HG03571 (cell line): ENCODE data around the gene WFS1.

Source experiments
- ATAC-seq: cut with Tn5 transposase; IDR thresholded peaks from one replicate; pipeline ENCODE4 v1.9.1; 2021; ENCODE audit not compliant: unreplicated experiment

Gene WFS1

DNA sequence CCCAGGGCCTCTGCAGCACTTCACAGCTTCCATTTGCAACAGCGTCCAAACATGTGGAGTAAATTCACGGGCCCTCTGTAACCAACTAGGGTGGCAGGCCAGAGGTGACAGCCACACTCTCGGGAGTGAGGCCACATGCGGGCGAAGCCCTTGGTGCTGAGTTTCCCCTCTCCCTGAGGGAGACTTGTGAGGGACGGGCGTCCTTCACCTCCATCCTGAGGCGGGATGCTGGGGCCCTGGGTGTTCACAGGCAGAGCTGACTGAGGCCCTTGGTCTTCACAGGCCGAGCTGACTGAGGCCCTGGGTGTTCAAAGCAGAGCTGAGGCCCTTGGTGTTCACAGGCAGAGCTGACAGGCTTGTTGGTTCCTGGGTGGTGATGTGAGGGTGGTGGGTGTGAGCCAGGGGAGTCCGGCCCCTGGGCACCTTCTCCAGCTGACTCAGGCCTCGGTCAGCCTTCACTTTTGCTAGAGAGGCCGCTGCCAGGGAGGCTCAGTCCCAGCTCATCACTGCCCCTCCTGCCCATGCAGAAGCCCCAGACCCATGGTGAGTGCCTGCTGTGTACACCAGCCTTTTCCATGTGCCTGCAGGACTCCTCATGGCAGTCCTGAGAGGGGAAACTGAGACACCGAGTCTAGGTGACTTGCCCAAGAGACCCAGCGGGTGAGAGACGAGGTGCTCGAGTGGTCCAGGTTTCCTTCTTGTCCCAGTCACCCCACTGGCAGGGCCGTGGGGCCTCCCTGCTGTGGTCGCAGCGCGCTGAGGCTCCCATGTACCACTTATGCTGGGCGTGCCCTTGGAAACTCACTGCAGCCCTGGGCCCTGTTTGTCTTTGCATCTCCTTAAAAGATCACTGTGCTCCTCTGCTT is 8.5 kb downstream of the WFS1 start:
- no peak for ATAC-seq

DNA sequence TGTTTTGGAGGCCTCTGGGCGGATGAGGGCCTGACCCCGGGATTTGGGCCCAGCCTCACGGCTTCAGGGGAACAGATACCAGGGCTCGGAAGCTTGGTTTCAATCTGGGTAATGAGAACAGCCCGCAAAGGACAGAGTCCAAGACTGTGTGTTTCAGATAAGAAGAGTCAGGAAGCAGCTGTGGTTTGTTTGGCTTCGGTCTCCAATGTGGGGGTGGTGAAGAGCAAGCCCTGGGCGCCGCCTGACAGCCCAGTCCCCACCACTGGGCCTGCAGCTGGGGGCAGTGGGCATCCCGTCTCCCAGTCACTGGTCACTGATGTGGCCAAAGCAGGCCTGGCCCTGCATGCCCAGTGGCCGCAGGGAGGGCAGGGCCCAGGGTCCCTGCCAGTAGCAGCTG is 9.1 kb downstream of the WFS1 start:
- ATAC-seq: peak; percentile 89

DNA sequence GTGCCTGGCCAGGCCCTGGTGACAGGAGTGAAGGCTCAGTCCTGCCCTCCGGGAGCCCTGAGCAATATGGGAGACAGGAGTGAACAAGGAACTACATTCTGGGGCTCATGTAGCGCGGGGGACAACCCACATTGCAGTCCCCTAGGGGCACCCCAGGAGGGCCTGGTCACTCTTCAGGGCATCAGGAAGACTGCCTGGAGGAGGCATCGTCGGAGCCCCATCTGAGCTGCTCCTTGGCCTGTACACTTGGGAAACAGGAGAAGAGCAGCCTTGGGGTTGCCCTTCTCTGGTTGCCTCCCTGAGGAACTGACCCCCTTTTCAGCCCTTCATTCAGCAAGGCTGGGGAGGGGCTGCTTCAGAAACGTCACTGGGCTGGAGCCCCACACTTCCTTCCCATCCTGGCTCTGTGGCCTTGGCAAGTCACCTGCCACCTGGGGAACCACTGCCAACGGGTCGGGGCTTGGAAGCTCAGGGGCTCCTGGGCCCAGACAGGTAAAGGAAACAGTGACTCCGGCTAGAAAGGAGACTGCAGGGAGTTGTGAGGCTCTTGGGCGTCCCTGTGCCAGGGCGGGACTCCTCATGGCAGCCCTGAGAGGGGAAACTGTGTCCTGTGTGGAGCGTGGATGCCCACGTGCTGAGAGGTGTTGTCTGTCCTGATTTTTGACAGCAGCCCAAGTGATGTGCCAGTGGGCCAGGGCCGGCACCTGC is 10.1 kb downstream of the WFS1 start:
- no peak for ATAC-seq

DNA sequence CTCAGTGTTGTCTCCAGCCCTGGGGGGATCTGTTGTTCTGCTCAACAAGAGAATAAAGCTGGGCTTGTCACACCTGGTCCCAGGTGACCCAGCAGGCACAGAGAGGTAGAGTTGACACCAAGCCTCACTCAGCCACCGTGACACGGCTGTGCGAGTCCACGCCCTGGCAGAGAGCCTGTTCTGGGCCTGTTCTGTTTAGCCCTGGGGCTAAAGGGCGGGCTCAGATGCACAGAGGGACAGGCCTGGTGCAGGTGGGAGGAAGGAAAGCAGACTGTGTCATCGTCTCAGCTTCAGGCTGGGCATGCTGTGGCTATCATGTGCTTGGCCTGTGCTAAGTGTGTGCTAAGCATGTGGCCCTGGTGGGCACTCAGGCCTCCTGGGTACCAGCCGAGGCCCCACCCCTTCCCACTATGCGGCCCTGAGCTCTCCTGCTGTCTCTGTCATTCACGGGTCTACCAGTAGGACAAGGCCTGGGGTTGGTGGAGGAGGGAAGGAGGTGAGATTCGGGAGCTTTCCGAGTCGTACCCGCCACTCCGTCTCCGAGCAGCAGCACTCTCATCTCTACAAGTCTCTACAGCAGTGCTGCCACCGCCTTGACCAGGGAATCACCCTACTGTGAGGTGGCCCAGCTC is 10.8 kb downstream of the WFS1 start:
- ATAC-seq: no peak

DNA sequence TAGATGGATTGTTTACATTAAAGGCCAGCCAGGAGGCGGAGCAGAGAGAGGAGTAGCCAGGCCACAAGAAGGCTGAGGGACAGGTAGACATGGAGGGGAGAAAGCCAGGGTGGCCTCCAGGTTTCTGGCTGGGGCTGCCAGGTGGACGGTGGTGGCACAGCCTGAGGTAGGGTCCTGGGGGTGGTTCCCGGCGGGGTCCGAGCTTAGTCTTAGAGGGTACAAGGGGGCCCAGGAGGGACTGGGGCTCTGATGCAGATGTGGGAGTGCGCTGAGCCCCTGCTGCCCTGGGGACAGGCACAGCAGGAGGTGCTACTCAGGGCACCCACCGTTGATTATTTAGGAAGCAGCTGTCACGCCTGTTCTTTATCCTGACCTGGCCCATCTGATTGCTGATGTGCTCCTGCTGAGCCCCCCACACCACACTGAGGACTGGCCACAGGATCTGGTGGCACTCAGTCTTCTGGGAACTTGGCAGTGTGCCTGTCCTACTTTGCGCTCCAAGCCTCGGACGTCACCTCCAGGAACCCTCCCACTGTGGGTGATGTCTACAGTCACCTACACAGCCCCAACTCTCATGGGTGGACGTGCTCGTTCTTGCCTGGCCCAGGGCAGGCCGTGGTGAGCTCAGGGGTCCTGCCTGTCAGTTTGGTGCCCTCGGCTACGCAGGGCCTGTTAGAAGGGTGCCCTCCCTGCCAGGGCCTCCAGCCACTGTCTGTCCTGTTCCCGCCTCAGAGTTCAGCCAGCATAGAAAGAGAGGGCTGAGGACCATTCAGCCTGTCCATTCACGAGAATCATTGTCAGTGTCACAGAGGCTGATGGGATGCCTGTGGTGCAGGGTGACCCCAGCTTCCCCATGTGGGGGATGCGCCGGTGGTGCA is 12.0 kb downstream of the WFS1 start:
- no peak for ATAC-seq

DNA sequence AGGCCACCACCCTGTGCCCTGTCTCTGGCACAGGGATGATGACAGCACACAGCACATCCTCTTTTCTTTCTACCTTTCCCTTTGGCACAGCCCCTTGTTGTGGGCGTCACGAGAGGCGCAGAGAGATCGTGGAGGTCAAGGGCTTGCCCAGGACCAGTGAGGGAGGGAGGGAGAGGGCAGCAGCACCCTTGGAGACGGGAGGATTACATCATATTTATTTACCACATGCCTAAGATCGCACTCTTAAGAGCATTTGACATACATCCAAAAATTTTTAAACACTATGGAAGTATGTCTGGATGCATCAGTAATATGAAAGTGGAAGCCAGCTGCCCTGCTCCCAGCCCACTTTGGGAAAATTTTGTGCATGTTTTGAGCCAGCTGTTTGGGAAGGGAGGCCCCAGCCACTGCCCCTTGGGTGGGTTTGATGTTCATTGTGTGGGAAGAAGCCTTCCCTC is 12.7 kb downstream of the WFS1 start:
- no peak for ATAC-seq

DNA sequence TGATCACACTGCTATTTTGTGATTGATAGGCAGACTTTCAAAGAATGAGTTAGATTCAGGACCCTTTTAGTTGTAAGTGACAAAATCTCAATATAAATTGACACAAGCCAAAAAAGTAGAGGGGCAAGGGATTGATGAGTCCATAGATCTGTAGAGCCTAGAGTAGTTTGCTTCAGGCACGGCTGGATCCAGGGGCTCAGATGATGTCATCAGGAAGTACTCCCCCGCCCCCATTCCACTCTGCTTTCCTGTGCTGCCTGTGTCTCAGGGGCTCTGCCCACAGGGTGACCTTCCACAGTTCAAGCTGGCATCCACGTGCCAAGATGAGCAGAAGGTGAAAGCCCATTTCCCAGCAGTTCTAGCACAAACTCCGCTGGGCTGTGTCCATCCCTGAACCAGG is 13.6 kb downstream of the WFS1 start:
- ATAC-seq: no peak

DNA sequence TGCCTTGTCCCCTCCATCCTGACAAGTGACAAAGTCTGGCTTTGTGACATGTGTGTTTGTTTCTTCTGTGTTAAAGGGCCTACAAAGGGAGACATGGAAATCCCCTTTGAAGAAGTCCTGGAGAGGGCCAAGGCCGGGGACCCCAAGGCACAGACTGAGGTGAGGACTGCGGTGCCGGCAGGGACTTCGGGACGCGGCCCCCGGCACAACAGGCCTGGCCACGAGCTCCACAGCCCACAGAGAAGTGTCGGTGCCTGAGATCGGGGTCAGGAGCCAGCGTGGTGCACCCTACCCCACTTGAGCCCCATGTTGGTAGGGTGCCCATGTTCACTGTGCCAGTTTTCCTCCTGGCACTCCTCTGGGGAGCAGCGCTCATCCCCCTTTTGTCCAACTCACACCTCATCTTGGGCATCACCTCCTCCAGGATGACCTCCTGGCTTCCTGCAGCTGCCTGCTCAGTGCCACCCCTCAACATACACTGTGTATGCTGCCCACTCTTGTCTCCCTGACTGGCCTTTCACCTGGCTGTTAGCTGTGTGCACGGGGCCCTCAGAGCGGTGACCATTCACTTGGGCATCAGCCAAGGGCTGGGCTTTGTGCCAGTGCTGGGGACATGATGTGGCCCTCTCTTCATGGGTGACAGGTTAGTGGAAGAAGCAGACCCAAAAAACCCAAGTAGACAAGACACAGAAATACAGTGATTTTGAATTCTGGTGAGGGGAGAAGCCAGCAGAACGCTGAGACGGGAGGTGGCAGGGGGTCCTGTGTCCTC is 17.6 kb downstream of the WFS1 start:
- ATAC-seq: no peak

DNA sequence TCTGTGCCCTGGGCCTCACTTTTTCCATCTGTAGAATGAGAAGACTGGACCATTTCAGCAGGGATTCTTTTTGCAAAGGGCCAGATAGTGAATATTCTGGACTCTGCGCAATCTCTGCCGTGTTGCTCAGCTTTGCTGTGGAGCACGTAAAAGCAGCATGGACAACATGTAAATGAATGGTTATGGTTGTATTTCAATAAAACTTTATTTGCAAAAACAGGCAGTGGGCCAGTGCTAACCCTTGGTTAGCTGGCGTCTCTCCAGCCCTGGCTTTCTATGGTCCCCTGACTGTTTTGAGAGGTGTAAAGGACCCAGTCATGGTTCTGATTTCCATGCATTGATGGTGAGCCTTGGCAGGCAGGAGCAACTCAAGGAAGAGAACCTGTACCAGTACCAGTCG is 18.7 kb downstream of the WFS1 start:
- ATAC-seq: no peak

DNA sequence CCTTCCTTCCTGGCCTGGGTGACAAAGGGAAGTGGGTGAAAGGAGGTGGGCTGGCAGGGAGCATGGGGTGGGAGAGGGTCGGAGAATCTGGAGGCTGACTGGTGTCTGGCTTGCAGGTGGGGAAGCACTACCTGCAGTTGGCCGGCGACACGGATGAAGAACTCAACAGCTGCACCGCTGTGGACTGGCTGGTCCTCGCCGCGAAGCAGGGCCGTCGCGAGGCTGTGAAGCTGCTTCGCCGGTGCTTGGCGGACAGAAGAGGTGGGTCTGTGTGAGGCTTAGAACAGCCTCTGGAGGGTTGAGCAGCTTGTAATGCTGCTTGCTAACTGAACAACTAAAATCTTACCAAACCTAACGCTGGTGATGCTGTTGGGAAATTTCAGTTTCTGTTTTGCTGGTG is 19.2 kb downstream of the WFS1 start:
- ATAC-seq: no peak

DNA sequence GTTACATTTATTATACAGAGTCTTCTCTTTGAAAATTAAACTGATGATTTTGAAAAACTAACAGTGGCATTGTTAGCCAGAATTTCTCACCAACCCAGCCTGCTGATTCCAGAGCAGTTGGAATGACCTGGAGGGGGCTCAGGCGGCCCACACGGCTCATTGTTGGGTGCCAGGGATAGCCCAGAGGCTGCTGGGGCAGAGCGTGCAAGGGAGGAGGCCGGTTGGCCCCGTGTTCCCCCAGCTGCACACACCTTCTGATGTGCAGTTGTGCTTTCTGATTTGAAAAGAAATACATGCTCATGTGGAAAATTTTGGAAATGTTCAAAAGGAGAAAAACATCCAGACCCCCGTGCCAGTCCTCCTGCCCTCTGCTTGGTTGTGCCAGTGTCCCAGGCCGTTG is 20.6 kb downstream of the WFS1 start:
- no peak for ATAC-seq

DNA sequence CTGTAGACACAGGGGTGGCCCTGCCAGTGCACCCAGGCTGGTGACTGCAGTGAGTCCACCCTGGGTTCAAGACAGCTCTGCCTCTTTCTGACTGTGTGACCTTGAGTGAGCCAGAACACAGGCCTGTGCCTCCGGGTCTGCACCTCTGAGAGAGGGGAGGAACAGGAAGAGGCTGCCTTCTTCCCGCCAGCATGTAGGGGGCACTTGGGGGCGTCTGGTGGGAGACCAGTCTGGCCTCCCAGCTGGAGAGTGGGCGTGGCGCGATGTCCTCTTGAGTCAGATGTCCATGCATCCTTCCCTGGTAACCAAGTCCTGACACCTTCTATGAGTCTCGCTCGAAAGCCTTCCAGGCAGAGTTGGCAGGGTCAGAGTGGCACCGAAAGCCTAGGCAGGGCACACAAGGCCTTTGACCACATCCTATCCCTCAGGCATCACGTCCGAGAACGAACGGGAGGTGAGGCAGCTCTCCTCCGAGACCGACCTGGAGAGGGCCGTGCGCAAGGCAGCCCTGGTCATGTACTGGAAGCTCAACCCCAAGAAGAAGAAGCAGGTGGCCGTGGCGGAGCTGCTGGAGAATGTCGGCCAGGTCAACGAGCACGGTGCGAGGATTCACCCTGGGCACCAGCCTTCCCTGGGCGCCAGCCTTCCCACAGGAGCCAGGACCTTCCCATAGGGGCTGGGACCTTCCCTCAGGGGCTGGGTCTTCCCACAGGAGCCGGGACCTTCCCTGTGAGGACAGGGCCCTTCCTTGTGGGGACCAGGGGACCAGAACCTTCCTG is 21.3 kb downstream of the WFS1 start:
- ATAC-seq: no peak

DNA sequence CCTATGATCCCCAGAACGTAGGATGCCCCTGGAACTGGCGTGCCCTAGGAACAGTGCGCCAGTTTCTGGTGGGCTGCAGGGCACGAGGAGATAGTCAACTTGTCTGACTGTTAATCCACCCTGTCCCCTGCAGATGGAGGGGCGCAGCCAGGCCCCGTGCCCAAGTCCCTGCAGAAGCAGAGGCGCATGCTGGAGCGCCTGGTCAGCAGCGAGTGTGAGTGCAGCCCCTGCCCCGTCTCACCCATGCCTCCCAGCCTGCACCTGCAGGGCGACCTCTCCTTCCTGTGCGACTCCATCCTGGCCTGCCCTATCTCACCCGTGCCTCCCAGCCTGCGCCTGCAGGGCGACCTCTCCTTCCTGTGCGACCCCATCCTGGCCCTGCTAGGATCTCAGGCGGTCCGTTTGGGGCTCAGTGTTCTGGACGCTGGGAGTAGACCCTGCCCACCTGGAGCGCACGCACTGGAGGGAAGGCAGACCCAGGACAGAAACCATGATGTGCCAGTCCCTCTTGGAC is 22.2 kb downstream of the WFS1 start:
- no peak for ATAC-seq

DNA sequence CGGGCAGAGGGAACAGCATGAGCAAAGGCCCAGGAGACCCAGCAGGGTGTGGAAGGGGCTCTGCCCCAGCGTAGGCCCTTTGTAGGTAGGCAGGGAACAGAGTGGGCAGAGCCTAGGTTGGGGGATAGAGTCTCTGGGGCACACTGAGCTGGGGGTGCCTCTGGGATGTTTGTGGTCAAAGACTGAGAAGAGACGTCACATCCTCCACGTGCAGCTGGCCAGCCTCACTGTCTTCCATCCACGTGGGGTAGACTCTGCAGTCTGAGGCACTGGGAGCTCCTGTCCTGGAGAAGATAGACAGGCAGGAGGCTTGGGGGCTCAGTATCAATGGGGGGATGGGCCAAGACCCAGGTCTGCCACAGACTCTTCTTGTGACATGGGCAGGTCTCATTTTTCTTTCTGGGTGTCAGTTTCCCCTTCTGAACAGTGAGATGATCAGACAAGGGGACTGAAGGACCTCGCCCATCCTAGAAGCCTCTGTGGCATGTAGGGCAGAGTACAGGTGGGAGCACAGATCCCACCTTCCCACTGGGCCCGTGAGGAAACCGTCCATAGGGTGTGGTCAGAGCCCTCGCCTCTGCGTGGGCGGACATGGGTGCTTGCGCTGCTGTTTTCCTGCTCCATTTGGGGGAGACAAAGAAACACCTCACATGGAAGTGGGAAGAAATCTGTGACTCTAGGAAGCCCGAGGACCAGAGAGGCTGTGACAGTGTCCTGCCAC is 22.9 kb downstream of the WFS1 start:
- ATAC-seq: no peak

DNA sequence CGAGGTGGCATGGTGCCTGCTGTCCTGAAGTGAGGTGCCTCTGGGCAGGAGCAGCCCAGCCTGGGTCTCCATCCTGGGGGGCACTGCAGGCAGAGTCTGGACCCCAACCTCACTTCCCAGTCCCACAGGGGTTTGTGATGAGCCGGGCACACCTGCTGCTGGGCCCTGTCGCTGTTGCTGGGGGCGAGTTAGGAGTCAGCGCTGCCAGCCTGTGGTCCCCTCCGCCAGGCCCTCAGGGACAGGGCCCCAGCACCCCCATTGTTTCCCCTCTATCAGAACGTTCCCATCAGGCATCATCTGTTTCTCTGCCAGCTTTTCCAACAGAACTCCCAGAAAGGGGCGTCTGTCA is 23.4 kb downstream of the WFS1 start:
- ATAC-seq: no peak

DNA sequence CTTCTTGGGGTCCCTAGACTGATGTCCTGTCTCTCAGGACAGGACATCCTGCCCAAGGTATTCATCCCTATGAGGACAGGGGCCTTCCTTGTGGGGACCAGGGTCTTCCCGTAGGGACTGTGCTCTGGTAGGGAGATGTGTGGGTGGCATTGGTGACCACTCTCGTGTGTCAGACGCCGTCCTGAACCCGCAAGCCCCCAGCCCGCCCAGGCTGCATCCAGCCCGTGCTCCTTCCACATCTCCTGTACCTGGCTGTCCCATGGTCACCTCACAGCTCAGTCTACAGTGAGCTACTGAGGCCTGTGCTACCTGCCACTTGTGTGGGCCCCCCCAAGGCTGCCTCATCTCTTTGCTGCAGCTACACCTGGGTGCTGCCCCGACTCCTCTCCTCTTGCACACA is 24.0 kb downstream of the WFS1 start:
- ATAC-seq: no peak

DNA sequence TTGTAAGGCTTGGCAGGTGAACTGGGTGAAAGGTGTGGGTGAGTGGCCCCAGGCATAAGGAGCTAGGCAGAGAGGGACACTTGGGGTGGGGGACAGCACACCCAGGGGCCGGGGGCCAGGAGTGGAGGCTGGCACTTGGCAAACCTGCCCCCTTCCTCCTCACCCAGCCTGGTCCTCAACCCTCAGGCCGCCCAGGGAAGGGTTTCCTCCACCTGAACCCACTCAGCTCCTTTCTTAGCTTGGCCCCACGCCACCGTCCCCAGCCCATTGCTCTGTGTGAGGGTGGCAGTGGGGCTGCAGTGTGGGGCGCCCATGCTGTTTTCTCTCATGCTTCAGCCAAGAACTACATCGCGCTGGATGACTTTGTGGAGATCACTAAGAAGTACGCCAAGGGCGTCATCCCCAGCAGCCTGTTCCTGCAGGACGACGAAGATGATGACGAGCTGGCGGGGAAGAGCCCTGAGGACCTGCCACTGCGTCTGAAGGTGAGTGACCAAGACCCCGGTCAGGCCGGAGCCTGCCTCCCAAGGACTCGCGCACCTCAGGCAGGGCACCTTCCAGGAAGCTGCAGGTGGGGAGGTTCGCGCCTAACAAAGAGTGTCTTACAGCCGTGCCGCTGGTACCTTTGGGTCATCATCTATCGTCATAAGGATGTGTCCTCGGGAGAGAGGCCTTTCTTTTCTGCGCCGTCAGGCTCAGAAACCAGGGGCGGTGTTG is 25.2 kb downstream of the WFS1 start:
- no peak for ATAC-seq

DNA sequence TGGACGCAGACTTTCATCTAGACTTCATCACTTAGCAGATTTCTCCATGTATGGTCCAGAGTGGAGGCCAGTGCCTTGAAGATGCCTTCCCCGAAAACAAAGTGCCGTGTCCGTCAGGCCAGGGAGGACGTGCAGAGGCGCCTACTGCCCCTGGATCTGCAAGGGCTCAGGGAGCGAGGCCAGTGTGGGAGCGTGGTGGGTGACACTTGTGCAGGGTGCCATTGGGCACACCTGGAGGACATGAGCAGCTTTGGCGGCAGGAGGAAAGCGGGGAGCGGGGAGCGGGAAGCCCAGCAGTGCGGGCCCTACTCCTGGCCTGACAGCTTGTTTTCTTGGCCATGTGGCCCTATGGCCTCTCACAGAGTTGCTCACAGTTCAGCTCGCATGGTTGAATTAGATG is 25.8 kb downstream of the WFS1 start:
- no peak for ATAC-seq
